HG02623 (cell line): ENCODE results near the gene HNRNPF.

Experiments used
- ATAC-seq: cut with Tn5 transposase; IDR thresholded peaks from one replicate; pipeline ENCODE4 v1.9.1; 2021; ENCODE audit warnings: moderate library complexity; ENCODE audit not compliant: unreplicated experiment

The HNRNPF gene

DNA sequence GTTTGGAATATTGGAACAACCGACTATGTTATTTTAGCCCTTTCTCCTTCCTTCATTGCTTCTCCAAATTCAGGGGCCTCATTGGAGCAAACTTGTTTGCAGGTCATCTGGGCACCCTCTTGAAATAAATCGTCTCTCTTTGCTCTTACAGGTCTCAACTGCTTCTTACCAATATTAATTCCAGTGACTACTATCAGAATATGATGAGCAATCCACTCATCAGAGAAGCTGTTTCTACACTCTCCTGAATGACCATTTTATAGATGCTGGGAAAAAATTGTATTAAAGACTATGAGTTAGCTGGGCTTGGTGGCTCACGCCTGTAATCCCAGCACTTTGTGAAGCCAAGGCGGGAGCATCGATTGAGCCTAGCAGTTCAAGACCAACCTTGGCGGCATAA, 12.5 kb upstream of the HNRNPF start:
- no peak for ATAC-seq

DNA sequence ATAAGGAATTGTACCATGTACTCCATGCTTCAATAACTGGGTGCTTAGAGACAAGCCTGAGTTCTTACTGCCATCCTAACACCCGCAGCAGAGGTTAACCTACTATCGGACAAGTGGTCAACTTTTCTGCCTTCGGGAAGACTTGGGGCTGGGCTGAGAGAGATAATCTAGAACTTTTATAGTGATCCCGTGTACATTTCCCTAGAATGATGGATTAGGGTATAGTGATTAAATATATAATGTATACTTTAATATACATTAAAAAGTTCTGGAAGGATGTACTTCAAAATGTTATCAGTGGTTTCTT, 12.2 kb upstream of the HNRNPF start:
- no peak for ATAC-seq

DNA sequence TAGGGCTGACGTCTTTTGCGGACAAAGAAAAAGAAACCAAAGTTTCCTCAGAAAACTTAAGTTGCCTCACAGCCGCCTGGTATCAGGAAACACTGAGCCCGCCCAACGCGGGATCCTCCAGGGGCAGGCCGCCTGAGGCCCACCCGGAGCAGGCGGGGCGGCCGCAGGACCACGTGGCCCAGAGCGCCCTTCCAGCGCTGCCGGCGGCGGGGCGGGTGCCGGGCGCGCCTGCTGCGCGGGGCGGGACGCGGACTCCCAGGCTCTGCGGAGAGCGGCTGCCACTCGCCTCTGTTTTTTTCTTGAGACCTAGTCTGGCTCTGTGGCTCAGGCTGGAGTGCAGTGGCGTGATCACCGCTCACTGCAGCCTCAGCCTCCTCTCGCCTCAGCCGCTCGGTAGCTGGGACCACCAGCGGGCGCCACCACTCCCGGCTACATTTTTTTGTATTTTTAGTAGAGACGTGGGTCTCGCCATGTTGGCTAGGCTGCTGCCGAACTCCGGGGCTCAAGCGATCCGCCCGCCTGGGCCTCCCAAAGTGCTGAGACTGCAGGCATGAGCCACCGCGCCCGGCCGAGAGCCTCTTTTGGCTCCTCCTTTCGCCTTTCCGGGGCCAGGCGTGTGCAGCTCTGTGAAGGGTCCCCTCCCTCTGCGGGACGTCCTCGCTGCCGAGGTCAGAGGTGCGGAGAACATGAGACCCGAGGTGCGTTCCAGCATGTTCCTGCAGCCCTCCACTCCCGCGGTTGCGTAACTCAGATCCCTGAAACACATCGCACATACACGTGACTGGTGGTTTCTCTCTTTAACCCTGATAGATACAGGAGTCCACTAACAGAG, 11.6 kb upstream of the HNRNPF start:
- peak; percentile 91 for ATAC-seq

DNA sequence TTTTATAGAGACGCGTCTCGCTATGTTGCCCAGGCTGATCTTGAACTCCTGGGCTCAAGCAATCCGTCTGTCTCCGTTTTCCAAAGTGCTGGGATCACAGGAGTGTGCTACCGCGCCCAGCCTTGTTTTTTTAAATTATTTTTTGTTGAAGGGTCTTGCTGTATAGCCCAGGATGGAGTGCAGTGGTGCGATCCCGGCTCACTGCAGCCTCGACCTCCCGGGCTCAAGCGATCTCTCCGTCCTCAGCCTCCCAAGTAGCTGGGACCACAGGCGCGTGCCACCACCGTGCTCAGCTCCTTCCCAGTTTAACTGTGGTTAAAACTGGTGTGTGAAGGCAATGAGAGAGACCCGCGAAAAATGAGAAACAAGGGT, 11.0 kb upstream of the HNRNPF start:
- peak; percentile 4 for ATAC-seq

DNA sequence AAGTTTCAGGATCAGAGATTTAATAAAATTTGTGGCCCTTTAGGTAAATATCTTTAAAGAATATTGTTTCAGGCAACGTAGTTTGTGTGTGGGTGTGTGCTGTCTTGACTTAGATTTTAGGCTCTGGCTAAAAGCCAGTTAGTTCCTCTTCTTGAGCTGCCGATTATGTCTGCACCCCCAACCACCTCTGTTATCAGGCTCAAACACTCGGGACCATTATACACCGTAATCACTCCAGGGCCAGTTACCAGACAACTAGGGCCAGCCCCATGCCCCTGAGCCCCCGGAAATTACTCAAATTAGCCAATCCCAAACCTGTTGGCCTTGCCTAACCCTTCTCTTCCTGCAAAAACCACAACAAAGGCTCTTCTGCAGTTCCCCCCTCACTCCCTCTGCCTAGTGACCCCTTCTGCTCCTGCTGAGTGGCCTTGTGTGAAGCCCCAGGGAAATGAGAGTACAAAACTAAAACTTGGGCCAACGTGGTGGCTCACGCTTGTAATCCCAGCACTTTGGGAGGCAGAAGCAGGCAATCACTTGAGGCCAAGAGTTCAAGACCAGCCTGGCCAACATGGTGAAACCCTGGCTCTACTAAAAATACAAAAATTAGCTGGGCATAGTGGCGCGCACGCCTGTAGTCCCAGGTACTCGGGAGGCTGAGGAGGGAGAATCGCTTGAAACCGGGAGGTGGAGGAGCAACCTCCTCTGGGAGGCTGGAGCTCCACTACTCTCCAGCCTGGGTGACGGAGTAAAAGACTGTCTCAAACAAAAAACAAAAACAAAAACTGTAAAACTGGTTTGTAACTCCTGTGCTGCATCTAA, 9.2 kb upstream of the HNRNPF start:
- no peak for ATAC-seq

GRCh38 chr10:43415544-43415943, 6.6 kb upstream of the HNRNPF start:
- no peak for ATAC-seq

DNA sequence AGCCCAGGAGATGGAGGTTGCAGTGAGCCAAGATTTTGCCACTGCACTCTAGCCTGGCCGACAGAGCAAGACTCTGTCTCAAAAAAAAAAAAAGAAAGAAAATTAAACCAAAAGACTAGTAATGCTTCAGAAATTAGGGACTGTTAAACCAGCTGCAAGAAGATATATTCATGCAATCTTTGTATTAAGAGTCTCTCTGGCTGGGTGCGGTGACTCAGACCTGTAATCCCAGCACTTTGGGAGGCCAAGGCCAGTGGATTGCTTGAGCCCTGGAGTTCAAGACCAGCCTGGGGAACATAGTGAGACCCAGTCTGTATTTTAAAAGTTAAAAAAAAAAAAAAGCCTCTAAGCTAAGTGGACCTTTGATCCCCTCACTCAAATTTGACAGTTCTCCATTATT, 2.5 kb upstream of the HNRNPF start:
- ATAC-seq: no peak

- ATAC-seq: no peak
Measured at GRCh38 chr10:43410345-43410744, 1.4 kb upstream of the HNRNPF start.

DNA sequence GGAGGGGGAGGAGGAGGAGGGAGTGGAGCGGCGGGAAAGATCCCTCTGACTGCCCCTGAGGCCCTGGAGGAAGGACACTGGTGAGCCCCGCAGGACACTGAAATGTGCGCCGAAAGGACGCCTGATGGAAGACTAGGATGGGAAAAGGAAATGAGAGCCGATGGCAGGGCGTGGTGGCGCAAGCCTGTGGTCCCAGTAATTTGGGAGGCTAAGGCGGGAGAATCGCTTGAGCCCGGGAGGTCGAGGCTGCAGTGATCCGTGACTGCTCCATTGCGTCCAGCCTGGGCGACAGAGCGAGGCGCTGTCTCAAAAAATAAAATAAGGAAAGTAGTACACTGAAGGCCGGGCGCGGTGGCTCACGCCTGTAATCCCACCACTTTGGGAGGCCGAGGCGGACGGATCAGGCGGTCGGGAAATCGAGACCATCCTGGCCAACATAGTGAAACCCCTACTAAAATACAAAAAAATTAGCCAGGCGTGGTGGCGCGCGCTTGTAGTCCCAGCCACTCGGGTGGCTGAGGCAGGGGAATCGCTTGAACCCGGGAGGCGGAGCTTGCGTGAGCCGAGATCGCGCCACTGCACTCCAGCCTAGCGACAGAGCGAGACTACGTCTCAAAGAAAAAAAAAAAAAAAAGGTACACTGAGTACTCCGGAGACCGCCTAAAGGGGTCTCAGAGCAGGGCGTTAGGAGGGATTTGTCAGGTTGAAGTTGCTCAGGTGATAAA, 561 bp upstream of the HNRNPF start:
- no peak for ATAC-seq

GRCh38 chr10:43408331-43408709, 666 bp downstream of the HNRNPF start:
- ATAC-seq: no peak

DNA sequence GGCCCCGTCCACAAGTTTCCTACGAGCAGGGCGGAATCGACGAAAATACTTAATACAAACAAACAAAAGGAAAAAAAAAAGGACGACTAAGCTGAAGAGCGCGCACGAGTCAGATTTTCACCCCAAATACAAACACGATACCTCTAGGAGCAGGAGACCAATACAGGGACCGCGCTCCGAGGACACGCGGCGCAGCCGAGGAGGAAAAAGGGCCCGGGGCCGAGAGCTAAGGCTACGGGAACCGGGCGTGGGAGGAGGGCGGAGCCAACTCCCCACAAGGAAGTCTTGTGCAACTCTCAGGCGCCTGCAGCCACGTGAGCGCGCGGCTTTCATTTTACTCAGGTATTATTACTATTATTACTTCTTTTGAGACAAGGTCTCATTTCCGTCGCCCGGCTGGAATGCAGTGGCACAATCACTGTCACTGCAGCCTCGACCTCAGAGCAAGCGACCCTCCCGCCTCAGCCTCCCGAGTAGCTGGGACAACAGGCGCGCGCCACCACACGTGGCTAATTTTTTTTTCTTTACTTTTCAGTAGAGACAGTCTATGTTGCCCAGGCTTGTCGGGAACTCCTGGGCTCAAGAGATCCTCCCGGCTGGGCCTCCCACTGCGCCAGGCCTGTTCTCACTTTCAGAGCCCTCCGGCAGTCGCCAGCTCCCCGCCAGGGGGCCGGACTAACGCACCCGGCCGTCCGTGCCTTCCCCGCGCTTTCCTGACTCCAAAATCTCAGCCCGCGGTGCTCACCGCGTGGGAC, 1.2 kb downstream of the HNRNPF start:
- peak; percentile 44 for ATAC-seq

- ATAC-seq: peak; percentile 24
Measured at GRCh38 chr10:43407148-43407575, 1.8 kb downstream of the HNRNPF start.

- ATAC-seq: no peak
Measured at GRCh38 chr10:43404704-43405084, 4.3 kb downstream of the HNRNPF start.

DNA sequence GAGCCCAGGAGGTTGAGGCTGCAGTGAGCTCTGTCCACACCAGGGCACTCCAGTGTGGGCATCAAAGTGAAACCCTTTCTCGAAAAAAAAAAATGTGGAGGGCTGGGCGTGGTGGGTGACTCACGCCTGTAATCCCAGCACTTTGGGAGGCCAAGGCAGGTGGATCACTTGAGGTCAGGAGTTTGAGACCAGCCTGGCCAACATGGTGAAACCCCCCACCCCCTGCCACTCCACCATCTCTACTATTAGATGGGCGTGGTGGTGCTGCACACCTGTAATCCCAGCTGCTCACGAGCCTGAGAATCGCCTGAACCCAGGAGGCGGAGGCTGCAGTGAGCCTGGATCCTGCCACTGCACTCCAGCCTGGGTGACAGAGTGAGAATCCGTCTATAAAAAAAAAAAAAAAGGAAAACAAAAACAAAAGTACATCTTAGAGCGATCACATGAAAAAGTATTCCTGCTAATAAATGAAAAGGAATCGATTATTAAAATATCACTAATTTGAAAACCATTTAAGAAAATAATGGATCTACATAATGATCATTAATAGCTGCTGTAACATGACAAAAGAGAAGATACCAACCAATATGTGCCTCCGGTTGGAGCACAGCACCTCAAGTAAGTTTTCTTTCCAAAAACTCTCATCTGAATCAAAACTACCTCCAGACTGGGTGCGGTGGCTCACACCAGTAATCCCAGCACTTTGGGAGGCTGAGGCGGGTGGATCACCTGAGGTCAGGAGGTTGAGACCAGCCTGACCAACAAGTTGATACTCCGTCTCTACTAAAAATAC, 4.9 kb downstream of the HNRNPF start:
- no peak for ATAC-seq

- ATAC-seq: no peak
Measured at GRCh38 chr10:43402880-43403452, 6.0 kb downstream of the HNRNPF start.

- ATAC-seq: no peak
Measured at GRCh38 chr10:43402176-43402575, 6.8 kb downstream of the HNRNPF start.

- ATAC-seq: no peak
Measured at GRCh38 chr10:43401627-43402026, 7.4 kb downstream of the HNRNPF start.

DNA sequence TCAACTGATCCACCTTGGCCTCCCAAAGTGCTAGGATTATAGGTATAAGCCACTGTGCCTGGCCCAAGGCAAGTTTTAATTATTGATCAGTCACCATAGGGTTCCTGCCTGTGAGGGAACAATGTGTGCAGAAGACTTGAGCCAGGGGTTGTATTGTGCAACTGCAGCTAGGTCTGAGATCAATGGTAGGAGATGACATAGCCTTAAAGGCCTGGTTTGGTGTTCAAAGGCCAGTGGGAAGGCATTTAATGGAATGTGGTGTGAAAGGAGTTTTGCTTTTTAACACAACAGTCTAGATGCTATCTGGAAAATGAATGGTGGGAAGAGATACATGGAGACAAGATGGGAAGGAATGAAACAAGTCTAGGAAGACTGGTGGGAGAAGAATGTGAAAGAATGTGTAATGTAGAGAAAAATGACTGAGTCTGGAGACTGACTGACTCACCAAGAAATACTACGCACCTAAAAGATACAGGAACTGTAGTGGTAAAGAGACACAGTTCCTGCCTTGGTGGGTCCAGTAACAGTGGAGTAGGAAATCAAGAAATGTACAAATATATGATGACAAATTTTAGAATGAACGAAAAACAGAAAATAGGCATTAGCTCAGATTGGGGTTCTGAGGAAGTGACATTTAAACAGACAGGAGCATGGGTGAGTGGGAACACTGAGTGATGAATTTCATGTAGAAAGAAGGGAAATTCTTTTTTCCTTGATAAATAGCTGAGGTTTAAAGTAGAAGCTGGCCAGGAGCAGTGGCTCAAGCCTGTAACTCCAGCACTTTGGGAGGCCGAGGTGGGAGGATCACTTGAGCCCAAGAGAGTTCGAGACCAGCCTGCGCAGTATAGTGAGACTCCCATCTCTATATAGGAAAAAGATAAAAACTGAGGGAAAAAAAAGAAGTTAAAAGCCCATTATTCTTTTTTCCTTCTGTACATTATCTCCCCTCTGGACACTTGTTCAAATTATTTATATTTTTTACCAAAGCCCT, 9.4 kb downstream of the HNRNPF start:
- ATAC-seq: no peak

- ATAC-seq: no peak
Measured at GRCh38 chr10:43398939-43399319, 10.1 kb downstream of the HNRNPF start.
